HL-60 (cell line): ENCODE data around the gene TSC2.

Experiments used
- DNase-seq, 2 experiments: peaks; one replicate each; pipeline ENCODE4 v3.0.0-alpha.2; 2010 to 2020; ENCODE audit warnings: low read depth in 1 of 2, low spot score in 1 of 2
- H3K27ac ChIP-seq: fragments of 250-450 bp; sonication (Bioruptor Pico); replicated peaks from 2 replicates; pipeline ENCODE4 v1.5.1; 2020; ENCODE audit warnings: mild to moderate bottlenecking, moderate library complexity
- H3K27me3 ChIP-seq: fragments of 250-450 bp; sonication (Bioruptor Pico); 2 replicates; pipeline ENCODE4 v1.5.1; 2021; ENCODE audit warnings: mild to moderate bottlenecking, moderate library complexity; ENCODE audit not compliant: insufficient read depth, poor library complexity, severe bottlenecking
- H3K4me3 ChIP-seq: replicated peaks from 2 replicates; pipeline ENCODE4 v1.5.1; 2011; ENCODE audit warnings: mild to moderate bottlenecking, control low read depth, low read length; ENCODE audit not compliant: insufficient read depth
- CTCF ChIP-seq: IDR thresholded peaks from one replicate; pipeline ENCODE4 v1.5.1; 2011; ENCODE audit warnings: low read length, control low read depth, inconsistent platforms; ENCODE audit not compliant: insufficient read depth
- GABPA ChIP-seq: IDR thresholded peaks from 2 replicates; pipeline ENCODE4 v1.6.1; 2012; ENCODE audit warnings: low read depth
- POLR2AphosphoS5 ChIP-seq: IDR thresholded peaks from 2 replicates; pipeline ENCODE4 v1.6.1; 2012; ENCODE audit warnings: low read depth
- REST ChIP-seq: IDR thresholded peaks from 2 replicates; pipeline ENCODE4 v1.6.1; 2012; ENCODE audit warnings: low read depth; ENCODE audit not compliant: insufficient replicate concordance
- SPI1 ChIP-seq: IDR thresholded peaks from 2 replicates; pipeline ENCODE4 v1.6.1; 2012; ENCODE audit warnings: low read depth, mild to moderate bottlenecking, borderline replicate concordance

Gene TSC2

GRCh38 chr16:2082171-2082982, 34.6 kb downstream of the TSC2 start:
- no peak for DNase-seq
- H3K4me3 ChIP-seq: no peak overlapping the region
- TF ChIP-seq REST (no peak), GABPA (no peak), SPI1 (no peak), POLR2AphosphoS5 (no peak), CTCF (no peak)

GRCh38 chr16:2082983-2083364, 35.2 kb downstream of the TSC2 start:
- TF ChIP-seq SPI1: no peak
- TF ChIP-seq POLR2AphosphoS5: no peak
- TF ChIP-seq GABPA: no peak
- Histone ChIP-seq H3K27me3 (no peaks in the 10 kb centered on the region), H3K27ac (no peak overlapping the region), H3K4me3 (no peak overlapping the region)
- no peak for DNase-seq

More at GRCh38 chr16:2082171-2082982, 34.6 kb downstream of the TSC2 start:
- Histone ChIP-seq H3K27ac (no peak overlapping the region), H3K27me3 (no peaks in the 10 kb centered on the region)

GRCh38 chr16:2083409-2083808, 35.6 kb downstream of the TSC2 start:
- no peak overlapping the region for H3K27ac ChIP-seq
- no peak overlapping the region for H3K4me3 ChIP-seq
- DNase-seq: no peak
- TF ChIP-seq CTCF (no peak), REST (no peak), SPI1 (no peak), GABPA (no peak), POLR2AphosphoS5 (no peak)
- no peaks in the 10 kb centered on the region for H3K27me3 ChIP-seq

GRCh38 chr16:2083876-2084780, 36.3 kb downstream of the TSC2 start:
- H3K4me3 ChIP-seq: no peak overlapping the region
- no peak for TF ChIP-seq CTCF
- no peak for TF ChIP-seq POLR2AphosphoS5
- no peak for TF ChIP-seq GABPA
- TF ChIP-seq REST: no peak
- TF ChIP-seq SPI1: no peak
- DNase-seq: no peak
- H3K27me3 ChIP-seq: no peaks in the 10 kb centered on the region
- no peak overlapping the region for H3K27ac ChIP-seq
